ENCODE measurements around the gene ARL2.
"Not testable (repeated sequence)": the region's sequence is repeated elsewhere in the genome, so short reads cannot be mapped to it uniquely, and the experiment has no call there.

ARL2 gene

DNA sequence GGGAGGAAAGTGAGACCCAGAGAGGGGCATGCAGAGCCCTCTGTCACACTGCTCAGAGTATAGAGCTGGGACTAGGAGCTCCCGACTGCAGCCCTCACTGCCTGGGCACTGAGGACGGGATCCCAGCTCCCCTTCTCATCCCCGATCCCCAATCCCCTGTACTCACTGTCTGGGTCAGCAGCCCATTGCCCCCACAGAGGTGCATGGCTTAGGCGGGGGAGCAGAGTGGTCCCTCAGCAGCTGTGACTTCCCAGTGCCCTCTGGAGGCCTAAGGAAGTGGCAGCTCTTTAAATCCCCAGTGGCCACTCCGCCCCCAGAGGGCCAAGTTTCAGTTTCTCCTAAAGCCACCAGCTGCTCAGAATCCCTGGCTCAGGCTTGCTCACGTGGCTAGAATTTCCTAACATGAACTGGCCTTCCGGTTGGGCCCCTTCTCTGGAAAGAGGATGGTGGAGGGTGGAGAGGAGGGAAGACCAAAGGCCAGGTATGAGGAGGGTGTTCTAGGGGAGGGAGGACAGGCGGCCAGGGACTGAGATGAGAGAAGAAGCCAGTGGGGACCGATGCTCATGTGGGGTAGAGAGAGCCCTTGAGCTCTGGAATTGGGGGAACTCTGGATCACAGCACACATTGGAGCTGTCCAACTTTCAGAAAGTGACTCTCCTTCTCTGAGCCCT is 17.1 kb upstream of the ARL2 start, which contains the start of gene BATF2:
Gene BATF2 (minus strand): TSS at position 262 of the 671 bp plus-strand sequence. CDS start 57 bp downstream, at position 205.
- DNase-seq (ENCODE audit: low read depth) = no peak
- no peak within 1 kb of the TSS for H3K4me3 ChIP-seq (ENCODE audit: low read depth, low read length)
- TF ChIP-seq, protein P1, sequence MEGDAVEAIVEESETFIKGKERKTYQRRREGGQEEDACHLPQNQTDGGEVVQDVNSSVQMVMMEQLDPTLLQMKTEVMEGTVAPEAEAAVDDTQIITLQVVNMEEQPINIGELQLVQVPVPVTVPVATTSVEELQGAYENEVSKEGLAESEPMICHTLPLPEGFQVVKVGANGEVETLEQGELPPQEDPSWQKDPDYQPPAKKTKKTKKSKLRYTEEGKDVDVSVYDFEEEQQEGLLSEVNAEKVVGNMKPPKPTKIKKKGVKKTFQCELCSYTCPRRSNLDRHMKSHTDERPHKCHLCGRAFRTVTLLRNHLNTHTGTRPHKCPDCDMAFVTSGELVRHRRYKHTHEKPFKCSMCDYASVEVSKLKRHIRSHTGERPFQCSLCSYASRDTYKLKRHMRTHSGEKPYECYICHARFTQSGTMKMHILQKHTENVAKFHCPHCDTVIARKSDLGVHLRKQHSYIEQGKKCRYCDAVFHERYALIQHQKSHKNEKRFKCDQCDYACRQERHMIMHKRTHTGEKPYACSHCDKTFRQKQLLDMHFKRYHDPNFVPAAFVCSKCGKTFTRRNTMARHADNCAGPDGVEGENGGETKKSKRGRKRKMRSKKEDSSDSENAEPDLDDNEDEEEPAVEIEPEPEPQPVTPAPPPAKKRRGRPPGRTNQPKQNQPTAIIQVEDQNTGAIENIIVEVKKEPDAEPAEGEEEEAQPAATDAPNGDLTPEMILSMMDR (IDR thresholded peaks at IDR 0.05; ENCODE audit: insufficient read depth, low read depth, low read length, missing control alignments) = no peak

- H3K4me3 ChIP-seq (ENCODE audit: low read depth, low read length) = no peak overlapping the region
- TF ChIP-seq, protein P1 (IDR thresholded peaks at IDR 0.05; ENCODE audit: insufficient read depth, low read depth, low read length, missing control alignments) = no peak
- DNase-seq (ENCODE audit: low read depth) = no peak
Observed at GRCh38 chr11:64998141-64998540, 15.8 kb upstream of the ARL2 start.

DNA sequence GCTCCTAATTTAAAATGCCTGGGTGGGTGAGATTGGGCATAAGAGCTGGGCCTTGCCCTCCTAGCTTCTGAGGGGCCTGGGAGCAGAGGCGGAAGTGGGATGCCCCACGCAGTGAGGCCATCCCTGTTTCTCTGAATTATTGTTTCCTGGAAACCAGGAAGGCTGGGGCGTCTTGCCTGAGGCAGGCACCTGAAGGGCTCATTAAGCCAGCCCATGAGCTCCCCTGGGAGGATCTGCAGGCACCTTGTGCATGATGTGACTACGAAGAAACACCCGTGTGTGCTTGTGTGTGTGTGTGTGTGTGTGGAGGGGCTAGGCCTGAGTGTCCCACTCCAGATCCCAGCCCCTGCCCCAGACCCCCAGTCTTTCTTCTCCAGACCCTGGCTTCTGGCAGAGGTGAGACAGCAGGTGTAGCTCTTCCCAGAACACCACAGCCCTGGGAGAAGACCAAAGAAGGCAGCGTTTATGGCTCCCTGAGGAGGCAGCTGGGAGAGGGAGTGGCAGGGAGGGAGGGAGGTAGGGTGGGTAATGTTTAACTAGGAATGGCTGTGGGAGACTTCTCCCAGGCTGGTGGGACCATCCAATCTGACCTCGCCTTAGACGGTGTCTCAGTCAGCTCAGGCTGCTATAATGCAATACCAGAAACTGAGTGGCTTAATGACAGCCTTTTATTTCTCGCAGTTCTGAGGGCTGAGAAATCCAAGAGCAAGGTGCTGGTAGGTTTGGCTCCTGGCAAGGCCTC is 15.1 kb upstream of the ARL2 start:
- DNase-seq (ENCODE audit: low read depth) = no peak
- TF ChIP-seq, protein P1 (IDR thresholded peaks at IDR 0.05; ENCODE audit: insufficient read depth, low read depth, low read length, missing control alignments) = no peak
- no peak overlapping the region for H3K4me3 ChIP-seq (ENCODE audit: low read depth, low read length)

DNA sequence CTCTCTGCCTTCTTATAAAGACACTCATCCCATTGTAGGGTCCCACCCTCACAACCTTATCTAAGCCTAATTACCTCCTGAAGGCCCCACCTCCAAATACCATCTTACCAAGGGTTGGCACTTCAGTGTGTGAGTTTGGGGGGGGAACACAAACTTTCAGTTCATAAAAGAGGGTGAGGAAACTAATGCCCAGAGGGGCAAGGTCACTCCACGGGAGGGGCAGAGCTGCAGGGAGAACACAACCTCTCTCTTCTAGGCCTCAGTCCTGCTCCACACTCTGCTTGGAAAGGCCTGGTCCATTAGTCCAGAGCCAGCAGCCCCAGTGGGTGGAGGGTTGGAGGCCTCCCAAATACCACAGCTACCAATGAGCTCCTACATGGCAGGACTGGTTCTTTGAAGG is 14.5 kb upstream of the ARL2 start:
- no peak for DNase-seq (ENCODE audit: low read depth)
- H3K4me3 ChIP-seq (ENCODE audit: low read depth, low read length) = no peak overlapping the region
- TF ChIP-seq, protein P1 (IDR thresholded peaks at IDR 0.05; ENCODE audit: insufficient read depth, low read depth, low read length, missing control alignments) = no peak

DNA sequence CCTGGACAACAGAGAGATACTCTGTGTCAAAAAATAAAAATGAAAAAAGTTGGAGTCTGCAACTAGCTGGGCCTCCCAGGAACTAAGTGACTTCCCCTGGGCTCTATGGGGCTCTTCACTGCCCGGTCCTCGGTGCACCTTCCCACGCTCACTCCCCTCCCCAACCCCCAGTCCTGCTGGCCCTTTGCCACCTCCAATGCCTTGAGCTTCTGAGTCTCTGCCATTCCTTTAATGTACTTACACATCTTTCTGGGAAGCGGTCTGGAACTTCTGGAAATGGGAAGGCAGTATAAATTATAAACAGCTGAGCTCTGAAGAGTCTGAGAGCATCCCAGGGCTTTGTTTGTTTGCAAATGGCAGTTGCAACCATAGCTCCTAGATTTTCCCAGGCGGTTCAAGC is 11.3 kb upstream of the ARL2 start:
- TF ChIP-seq, protein P1 (IDR thresholded peaks at IDR 0.05; ENCODE audit: insufficient read depth, low read depth, low read length, missing control alignments) = no peak
- no peak for DNase-seq (ENCODE audit: low read depth)
- no peak overlapping the region for H3K4me3 ChIP-seq (ENCODE audit: low read depth, low read length)

- no peak overlapping the region for H3K4me3 ChIP-seq (ENCODE audit: low read depth, low read length)
- DNase-seq (ENCODE audit: low read depth) = no peak
- TF ChIP-seq, protein P1 (IDR thresholded peaks at IDR 0.05; ENCODE audit: insufficient read depth, low read depth, low read length, missing control alignments) = no peak
Observed at GRCh38 chr11:65003282-65003681, 10.7 kb upstream of the ARL2 start.

DNA sequence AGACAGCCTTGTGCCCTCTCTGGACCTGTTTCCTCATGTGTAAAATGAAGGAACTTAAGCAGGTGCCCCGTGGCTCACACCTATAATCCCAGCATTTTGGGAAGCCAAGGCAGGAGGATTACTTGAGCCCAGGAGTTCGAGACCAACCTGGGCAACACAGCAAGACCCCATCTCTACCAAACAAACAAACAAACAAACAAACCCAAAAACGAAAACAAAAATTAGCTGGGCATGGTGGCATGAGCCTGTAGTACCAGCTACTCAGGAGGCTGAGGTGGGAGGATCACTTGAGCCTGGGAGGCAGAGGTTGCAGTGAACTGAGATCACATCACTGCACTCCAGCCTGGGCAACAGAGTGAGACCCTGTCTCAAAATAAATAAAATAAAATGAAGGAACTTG is 10.0 kb upstream of the ARL2 start:
- not testable (repeated sequence) for DNase-seq (ENCODE audit: low read depth); H3K4me3 ChIP-seq (ENCODE audit: low read depth, low read length)

All from GM12865 (cell line).